ENCODE results near the gene ABCC1. TPM values are rescaled to one million over a fixed set of nuclear protein-coding genes. Genes with fewer than 3 reads are reported as not detected.

ABCC1 gene
- total RNA-seq, 3 donors from 2014 or later, result 13.8 to 40.0 (median 25.5) TPM

DNA sequence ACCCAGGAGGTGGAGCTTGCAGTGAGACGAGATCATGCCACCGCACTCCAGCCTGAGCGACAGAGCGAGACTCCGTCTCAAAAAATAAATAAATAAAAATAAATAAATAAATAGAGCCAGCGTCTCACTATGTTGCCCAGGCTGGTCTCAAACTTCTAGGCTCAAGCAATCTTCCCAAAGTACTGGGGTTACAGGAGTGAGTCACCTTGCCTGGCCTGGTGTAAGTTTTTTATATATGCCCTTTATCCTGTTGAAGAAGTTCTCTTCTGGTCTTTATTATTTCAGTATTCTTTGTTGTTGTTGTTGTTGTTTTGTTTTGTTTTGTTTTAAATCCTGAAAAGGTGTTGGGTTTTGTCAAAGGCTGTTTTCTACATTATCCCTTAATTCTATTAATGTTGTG is 30.1 kb upstream of the ABCC1 start:
- DNase-seq, result no peak
- TF ChIP-seq CTCF (IDR thresholded peaks at IDR 0.05), result no peak
- no peak overlapping the region for H3K4me3 ChIP-seq
- H3K4me1 ChIP-seq (ENCODE audit: low read depth), result no peaks in the 10 kb centered on the region
- ATAC-seq, result no peak
- intact Hi-C loops (cut with DNase I, micrococcal nuclease), result no loop called here
- no peaks in the 10 kb centered on the region for H3K9me3 ChIP-seq
- no peaks in the 10 kb centered on the region for H3K36me3 ChIP-seq (ENCODE audit: low read depth)

DNA sequence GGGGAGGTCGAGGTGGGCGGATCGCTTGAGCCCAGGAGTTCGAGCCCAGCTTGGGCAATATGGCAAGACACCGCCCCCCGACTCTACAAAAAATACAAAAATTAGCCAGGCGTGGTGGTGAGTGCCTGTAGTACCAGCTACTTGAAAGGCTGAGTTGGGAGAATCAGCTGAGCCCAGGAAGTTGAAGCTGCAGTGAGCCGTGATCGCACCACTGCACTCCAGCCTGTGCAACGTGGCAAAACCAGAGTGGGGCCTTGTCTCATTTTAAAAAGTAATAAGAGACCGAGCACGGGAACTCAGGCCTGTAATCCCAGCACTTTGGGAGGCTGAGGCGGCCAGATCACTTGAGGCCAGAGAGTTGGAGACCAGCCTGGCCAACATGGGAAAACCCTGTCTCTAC is 24.4 kb upstream of the ABCC1 start:
- intact Hi-C loops (cut with DNase I, micrococcal nuclease), result no loop called here
- H3K9me3 ChIP-seq, result no peaks in the 10 kb centered on the region
- H3K4me1 ChIP-seq (ENCODE audit: low read depth), result peaks cover 4% of the 10 kb centered on the region
- no peak for DNase-seq
- no peak for TF ChIP-seq CTCF (IDR thresholded peaks at IDR 0.05)
- no peaks in the 10 kb centered on the region for H3K36me3 ChIP-seq (ENCODE audit: low read depth)
- no peak for ATAC-seq
- no peak overlapping the region for H3K4me3 ChIP-seq

DNA sequence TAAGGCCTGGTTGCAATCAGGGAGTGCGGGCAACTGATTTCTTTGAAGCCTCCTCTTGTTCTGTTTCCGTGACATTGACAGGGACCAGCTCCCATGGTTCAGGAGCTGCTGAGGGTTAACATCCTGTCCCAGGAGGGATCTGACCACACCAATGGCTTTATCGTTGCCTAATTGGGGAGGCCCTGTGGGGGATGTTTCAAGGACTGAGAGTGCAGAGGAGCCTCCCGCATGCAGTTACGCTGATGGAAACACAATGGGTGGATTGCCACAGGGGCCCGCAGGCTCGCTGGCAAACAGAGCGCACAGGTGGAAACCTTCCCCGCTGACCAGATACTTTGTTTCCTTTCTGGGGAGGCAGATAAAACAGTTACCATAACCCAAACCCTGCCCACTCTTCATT is 23.8 kb upstream of the ABCC1 start:
- Histone ChIP-seq H3K4me3 (no peak overlapping the region), H3K4me1 (ENCODE audit: low read depth) (peaks cover 4% of the 10 kb centered on the region), H3K9me3 (no peaks in the 10 kb centered on the region), H3K36me3 (ENCODE audit: low read depth) (no peaks in the 10 kb centered on the region)
- no peak for ATAC-seq
- intact Hi-C loops (cut with DNase I, micrococcal nuclease), result no loop called here
- no peak for DNase-seq
- no peak for TF ChIP-seq CTCF (IDR thresholded peaks at IDR 0.05)

DNA sequence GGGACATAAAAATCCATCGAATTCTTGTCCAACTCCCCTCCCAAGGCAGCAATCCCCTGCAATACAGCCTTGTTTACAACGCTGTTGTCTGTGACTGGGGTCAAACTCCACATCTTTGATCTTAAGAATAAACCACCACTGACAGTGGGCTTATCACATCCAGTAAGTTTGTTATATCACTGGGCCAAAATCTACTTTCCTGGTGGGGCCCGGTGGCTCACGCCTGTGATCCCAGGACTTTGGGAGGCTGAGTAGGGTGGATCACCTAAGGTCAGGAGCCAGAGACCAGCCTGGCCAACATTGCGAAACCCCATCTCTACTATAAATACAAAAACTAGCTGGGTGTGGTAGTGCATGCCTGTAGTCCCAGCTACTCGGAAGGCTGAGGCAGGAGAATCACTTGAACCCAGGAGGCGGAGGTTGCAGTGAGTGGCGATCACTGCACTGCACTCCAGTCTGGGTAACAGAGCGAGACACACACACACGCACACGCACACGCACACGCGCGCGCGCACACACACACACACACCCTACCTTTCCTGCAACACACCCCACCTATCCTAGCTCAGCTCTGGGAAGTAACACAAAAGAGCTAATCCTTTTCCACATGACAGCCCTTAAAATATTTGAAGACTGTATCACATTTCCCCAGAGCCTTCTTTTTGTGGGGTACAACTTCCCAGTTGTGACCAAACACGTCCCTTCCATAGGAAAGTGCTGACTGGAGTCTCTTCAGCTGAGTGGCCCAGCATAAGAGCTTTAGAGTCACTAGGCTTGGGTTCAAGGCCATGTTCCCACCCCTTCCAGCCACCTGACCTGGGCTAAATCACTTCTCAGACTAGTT is 20.9 kb upstream of the ABCC1 start:
- Histone ChIP-seq H3K4me3 (no peak overlapping the region), H3K36me3 (ENCODE audit: low read depth) (no peaks in the 10 kb centered on the region), H3K4me1 (ENCODE audit: low read depth) (peaks cover 4% of the 10 kb centered on the region), H3K9me3 (no peaks in the 10 kb centered on the region)
- ATAC-seq (peak; percentile 62), DNase-seq (peak in 2 of 3 donors; percentile 29 to 41)
- intact Hi-C loops (cut with DNase I, micrococcal nuclease), result no loop called here
- no peak for TF ChIP-seq CTCF (IDR thresholded peaks at IDR 0.05)

DNA sequence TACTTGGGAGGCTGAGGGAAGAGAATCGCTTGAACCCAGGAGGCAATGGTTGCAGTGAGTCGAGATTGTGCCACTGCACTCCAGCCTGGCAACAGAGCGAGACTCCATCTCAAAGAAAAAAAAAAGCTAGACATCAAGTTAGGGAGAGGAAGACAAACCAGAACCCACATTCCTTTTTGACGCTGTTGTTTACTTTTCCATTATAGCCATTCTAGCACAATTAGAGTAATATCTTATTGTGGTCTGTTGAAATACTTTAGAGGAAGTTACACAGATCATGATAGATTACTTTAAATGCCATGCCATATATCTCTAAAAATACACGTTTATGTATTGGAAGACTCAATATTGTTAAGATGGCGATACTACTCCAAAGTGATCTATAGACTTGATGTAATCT is 16.5 kb upstream of the ABCC1 start:
- Histone ChIP-seq H3K9me3 (no peaks in the 10 kb centered on the region), H3K36me3 (ENCODE audit: low read depth) (no peaks in the 10 kb centered on the region), H3K4me3 (no peak overlapping the region), H3K4me1 (ENCODE audit: low read depth) (peaks cover 4% of the 10 kb centered on the region)
- ATAC-seq (no peak), DNase-seq (no peak)
- TF ChIP-seq CTCF (IDR thresholded peaks at IDR 0.05), result no peak
- intact Hi-C loops (cut with DNase I, micrococcal nuclease), result no loop called here

All from mucosa of descending colon (tissue), 3 donors.